ENCODE measurements around the gene TREML4. TPM values are rescaled to one million over a fixed set of nuclear protein-coding genes. Genes with fewer than 3 reads are reported as not detected.

Gene TREML4
- total and polyA plus RNA-seq, 10 donors: 0.44 to 2.2 TPM; not detected in 8

DNA sequence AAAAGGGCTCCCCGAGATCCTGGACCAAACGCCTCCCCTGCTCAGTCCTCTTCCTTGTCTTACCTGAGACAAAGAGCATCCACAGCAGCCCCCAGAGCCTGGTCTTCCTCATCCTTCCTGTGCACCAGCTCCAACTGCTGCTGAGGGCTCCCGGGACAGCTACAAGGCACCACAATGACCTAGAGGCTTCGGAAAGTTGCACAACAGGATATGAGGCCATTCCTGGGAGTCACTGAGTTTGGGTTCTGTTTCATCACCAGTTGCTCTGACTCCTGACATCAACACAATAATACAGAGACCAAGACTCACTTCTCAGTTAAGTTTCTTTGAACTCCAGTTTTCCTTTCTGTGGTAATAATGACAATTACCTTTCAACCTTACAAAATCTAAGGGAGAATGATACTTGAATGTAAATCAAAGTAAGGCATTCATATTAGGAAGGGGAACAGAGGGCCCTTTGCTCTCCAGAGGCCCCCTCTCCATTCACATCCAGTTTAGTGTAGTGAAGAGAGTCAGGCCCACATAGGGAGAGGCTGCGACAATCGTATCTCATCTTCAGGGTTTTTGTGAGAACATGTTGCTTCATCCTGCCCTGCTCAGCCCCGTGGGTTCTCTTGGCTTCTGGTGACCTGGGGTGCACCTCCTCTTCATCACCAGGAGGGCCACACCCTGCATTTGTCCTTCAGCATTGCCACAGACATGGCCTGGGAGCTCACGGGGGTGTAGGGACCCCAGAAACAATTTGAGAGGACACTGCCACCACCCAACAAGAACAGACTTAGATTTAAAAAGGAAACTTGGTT lies 58.6 kb downstream of the TREML4 start, which contains the start of gene TREM1:
TSS of gene TREM1 (minus strand) at position 139 of the 803 bp plus-strand sequence. CDS start at position 112, 27 bp downstream.
- 50 to 73% (median 55%) methylated on average over 8 of the region's 8 CpGs for WGBS, 5 donors
- Histone ChIP-seq H3K9me3 (no peaks in the 10 kb centered on the region), H3K27ac (peak within 1 kb of the TSS in 7 of 8 donors; percentile 49 to 91 (median 80)), H3K4me3 (peak within 1 kb of the TSS in 3 of 8 donors; percentile 18 to 58 (median 27)), H3K27me3 (replicated peaks in 1 of 7) (peaks cover 0 to 6% (median 0%) of the 10 kb centered on the region in 7 donors), H3K4me1 (peaks cover 0 to 25% (median 0%) of the 10 kb centered on the region in 6 donors), H3K36me3 (peaks cover 0 to 7% (median 0%) of the 10 kb centered on the region in 6 donors)
- peak; percentile 86 for DNase-seq
- intact Hi-C loops (cut with DNase I; ENCODE audit: low total_unique reads): no loop called here
- TF ChIP-seq, protein P1, sequence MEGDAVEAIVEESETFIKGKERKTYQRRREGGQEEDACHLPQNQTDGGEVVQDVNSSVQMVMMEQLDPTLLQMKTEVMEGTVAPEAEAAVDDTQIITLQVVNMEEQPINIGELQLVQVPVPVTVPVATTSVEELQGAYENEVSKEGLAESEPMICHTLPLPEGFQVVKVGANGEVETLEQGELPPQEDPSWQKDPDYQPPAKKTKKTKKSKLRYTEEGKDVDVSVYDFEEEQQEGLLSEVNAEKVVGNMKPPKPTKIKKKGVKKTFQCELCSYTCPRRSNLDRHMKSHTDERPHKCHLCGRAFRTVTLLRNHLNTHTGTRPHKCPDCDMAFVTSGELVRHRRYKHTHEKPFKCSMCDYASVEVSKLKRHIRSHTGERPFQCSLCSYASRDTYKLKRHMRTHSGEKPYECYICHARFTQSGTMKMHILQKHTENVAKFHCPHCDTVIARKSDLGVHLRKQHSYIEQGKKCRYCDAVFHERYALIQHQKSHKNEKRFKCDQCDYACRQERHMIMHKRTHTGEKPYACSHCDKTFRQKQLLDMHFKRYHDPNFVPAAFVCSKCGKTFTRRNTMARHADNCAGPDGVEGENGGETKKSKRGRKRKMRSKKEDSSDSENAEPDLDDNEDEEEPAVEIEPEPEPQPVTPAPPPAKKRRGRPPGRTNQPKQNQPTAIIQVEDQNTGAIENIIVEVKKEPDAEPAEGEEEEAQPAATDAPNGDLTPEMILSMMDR (IDR thresholded peaks at IDR 0.05 in 8 of 11, conservative IDR thresholded peaks at IDR 0.05 in 3 of 11): peak in 3 of 11 experiments; percentile 11 to 34 (median 23)
- TF ChIP-seq POLR2A (IDR thresholded peaks at IDR 0.05) (no peak), POLR2AphosphoS5 (IDR thresholded peaks at IDR 0.05) (peak; percentile 16 to 89 (median 58))

DNA sequence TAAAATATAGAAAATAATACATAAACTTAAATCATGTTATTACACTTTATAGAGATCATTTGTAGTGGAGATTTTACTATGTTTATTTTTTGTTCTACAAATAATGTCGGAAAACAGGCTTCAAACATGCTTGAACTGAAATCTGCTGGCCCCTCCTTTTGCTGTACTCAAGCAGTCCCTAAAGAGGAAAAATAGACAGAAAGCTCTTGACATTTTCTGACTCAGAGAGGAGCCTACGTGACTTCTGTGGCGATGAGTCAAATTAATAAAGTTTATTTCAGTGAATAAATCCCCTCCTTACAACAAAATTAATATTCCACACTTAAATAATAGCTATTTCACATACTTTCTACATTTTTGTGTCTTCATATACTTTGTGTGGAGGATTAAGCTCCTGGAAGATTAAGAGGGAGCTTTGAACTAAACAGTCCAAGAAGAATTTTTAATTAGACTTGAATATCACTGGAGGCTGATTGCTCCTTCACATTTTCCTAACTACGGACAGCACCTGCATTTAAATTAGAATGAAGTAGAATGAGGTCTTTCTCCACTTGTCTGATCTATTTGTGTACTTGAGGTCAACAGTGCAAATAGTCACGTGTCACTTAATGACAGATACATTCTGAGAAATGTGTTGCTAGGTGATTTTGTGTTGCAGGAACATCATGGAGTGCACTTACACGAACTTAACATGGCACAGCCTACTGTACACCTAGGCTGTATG lies 60.0 kb downstream of the TREML4 start:
- no peak overlapping the region for H3K27ac ChIP-seq

More for the DNA sequence above, 60.0 kb downstream of the TREML4 start:
- Histone ChIP-seq H3K9me3 (no peaks in the 10 kb centered on the region), H3K4me3 (no peak overlapping the region), H3K4me1 (peaks cover 0 to 25% (median 0%) of the 10 kb centered on the region in 6 donors), H3K27me3 (replicated peaks in 1 of 7) (peaks cover 0 to 6% (median 0%) of the 10 kb centered on the region in 7 donors), H3K36me3 (no peaks in the 10 kb centered on the region)
- intact Hi-C loops (cut with DNase I; ENCODE audit: low total_unique reads): no loop called here
- TF ChIP-seq POLR2AphosphoS5 (IDR thresholded peaks at IDR 0.05) (no peak), POLR2A (IDR thresholded peaks at IDR 0.05) (no peak)
- TF ChIP-seq, protein P1 (IDR thresholded peaks at IDR 0.05 in 8 of 11, conservative IDR thresholded peaks at IDR 0.05 in 3 of 11): no peak
- no peak for DNase-seq
- 48 to 72% (median 66%) methylated on average over 6 of the region's 6 CpGs for WGBS, 5 donors

Small RNA genes lying within 50 kb of the gene (small RNA-seq; reads per million reads assigned to genes)
- gene AL391903.2: 0 reads per million in 4 donors
- 0 to 0.15 (median 0) reads per million in 4 donors for gene AL391903.3
- gene RNA5SP207: 0.91 to 3.7 (median 2.9) reads per million in 4 donors

Other genes starting within 250 kb of the TREML4 start
- gene UNC5CL, start 189.1 kb upstream of the TREML4 start, total RNA-seq: 1 to 10 TPM; 1.7 to 3.9 (median 2.6) TPM
- gene UNC5CL, start 189.1 kb upstream of the TREML4 start, polyA plus RNA-seq: 1 to 10 TPM; 1.4 to 3.0 (median 2.8) TPM
- 1 to 10 TPM in 1 of 7 donors, not detected in 6; 6.3 TPM for gene TSPO2, start 185.9 kb upstream of the TREML4 start, total RNA-seq
- under 1 TPM in 1 of 3 donors, not detected in 2; 0.54 TPM for gene TSPO2, start 185.9 kb upstream of the TREML4 start, polyA plus RNA-seq
- gene APOBEC2, start 175.1 kb upstream of the TREML4 start, total RNA-seq: under 1 TPM in 1 of 7 donors, not detected in 6; 0.23 TPM
- not detected for gene APOBEC2, start 175.1 kb upstream of the TREML4 start, polyA plus RNA-seq
- 10 to 100 TPM; 20.7 to 41.3 (median 31.1) TPM for gene OARD1, start 156.0 kb upstream of the TREML4 start, total RNA-seq
- gene OARD1, start 156.0 kb upstream of the TREML4 start, polyA plus RNA-seq: 10 to 100 TPM; 28.5 to 41.4 (median 38.8) TPM
- gene NFYA, start 155.4 kb upstream of the TREML4 start, total RNA-seq: 10 to 100 TPM; 24.4 to 34.8 (median 25.7) TPM
- gene NFYA, start 155.4 kb upstream of the TREML4 start, polyA plus RNA-seq: 10 to 100 TPM in 1 of 3 donors, 1 to 10 TPM in 2; 6.4 to 10.1 (median 8.7) TPM
- gene TREML1, start 74.0 kb upstream of the TREML4 start, total RNA-seq: 10 to 100 TPM in 3 of 7 donors, 1 to 10 TPM in 4; 3.3 to 19.2 (median 7.2) TPM
- 1 to 10 TPM; 1.2 to 3.6 (median 1.5) TPM for gene TREML1, start 74.0 kb upstream of the TREML4 start, polyA plus RNA-seq
- under 1 TPM in 3 of 7 donors, not detected in 4; 0.64 to 0.97 (median 0.73) TPM for gene TREM2, start 65.2 kb upstream of the TREML4 start, total RNA-seq
- 10 to 100 TPM in 1 of 3 donors, under 1 TPM in 2; 0.59 to 18.3 (median 0.74) TPM for gene TREM2, start 65.2 kb upstream of the TREML4 start, polyA plus RNA-seq
- 10 to 100 TPM in 5 of 7 donors, 1 to 10 TPM in 2; 7.4 to 28.8 (median 12.2) TPM for gene TREML2, start 27.2 kb upstream of the TREML4 start, total RNA-seq
- gene TREML2, start 27.2 kb upstream of the TREML4 start, polyA plus RNA-seq: 1 to 10 TPM; 1.9 to 5.4 (median 4.6) TPM
- 10 to 100 TPM; 14.8 to 51.9 (median 24.9) TPM for gene TREM1, start 58.3 kb downstream of the TREML4 start, total RNA-seq
- gene TREM1, start 58.3 kb downstream of the TREML4 start, polyA plus RNA-seq: 1 to 10 TPM in 2 of 3 donors, under 1 TPM in 1; 0.64 to 3.7 (median 2.9) TPM
- not detected for gene NCR2, start 107.3 kb downstream of the TREML4 start, total RNA-seq
- not detected for gene NCR2, start 107.3 kb downstream of the TREML4 start, polyA plus RNA-seq